HL-60 (cell line): Measurements from ENCODE around the gene PSMD2.

Source experiments
- DNase-seq, 2 experiments: peaks; one replicate each; pipeline ENCODE4 v3.0.0-alpha.2; 2010 to 2020; ENCODE audit warnings: low read depth in 1 of 2, low spot score in 1 of 2
- H3K27ac ChIP-seq: fragments of 250-450 bp; sonication (Bioruptor Pico); replicated peaks from 2 replicates; pipeline ENCODE4 v1.5.1; 2020; ENCODE audit warnings: mild to moderate bottlenecking, moderate library complexity
- H3K27me3 ChIP-seq: fragments of 250-450 bp; sonication (Bioruptor Pico); 2 replicates; pipeline ENCODE4 v1.5.1; 2021; ENCODE audit warnings: mild to moderate bottlenecking, moderate library complexity; ENCODE audit not compliant: insufficient read depth, poor library complexity, severe bottlenecking
- H3K4me3 ChIP-seq: replicated peaks from 2 replicates; pipeline ENCODE4 v1.5.1; 2011; ENCODE audit warnings: mild to moderate bottlenecking, control low read depth, low read length; ENCODE audit not compliant: insufficient read depth
- GABPA ChIP-seq: IDR thresholded peaks from 2 replicates; pipeline ENCODE4 v1.6.1; 2012; ENCODE audit warnings: low read depth
- POLR2AphosphoS5 ChIP-seq: IDR thresholded peaks from 2 replicates; pipeline ENCODE4 v1.6.1; 2012; ENCODE audit warnings: low read depth
- SPI1 ChIP-seq: IDR thresholded peaks from 2 replicates; pipeline ENCODE4 v1.6.1; 2012; ENCODE audit warnings: low read depth, mild to moderate bottlenecking, borderline replicate concordance
- TF ChIP-seq, protein P1 (sequence below): IDR thresholded peaks from one replicate; pipeline ENCODE4 v1.5.1; 2011; ENCODE audit warnings: low read length, control low read depth, inconsistent platforms; ENCODE audit not compliant: insufficient read depth
- TF ChIP-seq, protein P2 (sequence below): IDR thresholded peaks from 2 replicates; pipeline ENCODE4 v1.6.1; 2012; ENCODE audit warnings: low read depth; ENCODE audit not compliant: insufficient replicate concordance

The PSMD2 gene

DNA sequence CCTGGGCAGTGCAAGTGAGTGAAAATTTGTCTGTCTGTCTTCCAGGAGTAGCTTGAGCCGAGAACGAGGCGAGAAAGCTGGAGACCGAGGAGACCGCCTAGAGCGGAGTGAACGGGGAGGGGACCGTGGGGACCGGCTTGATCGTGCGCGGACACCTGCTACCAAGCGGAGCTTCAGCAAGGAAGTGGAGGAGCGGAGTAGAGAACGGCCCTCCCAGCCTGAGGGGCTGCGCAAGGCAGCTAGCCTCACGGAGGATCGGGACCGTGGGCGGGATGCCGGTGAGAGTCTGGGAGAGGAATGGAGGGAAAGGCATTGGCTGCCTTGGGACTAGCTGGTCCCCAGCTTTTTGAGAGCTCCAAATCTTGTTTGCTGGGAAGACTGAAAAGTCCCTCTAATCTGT, 28.1 kb downstream of the PSMD2 start:
- DNase-seq, result no peak
- H3K4me3 ChIP-seq, result no peak overlapping the region
- no peaks in the 10 kb centered on the region for H3K27me3 ChIP-seq
- TF ChIP-seq, protein P1, sequence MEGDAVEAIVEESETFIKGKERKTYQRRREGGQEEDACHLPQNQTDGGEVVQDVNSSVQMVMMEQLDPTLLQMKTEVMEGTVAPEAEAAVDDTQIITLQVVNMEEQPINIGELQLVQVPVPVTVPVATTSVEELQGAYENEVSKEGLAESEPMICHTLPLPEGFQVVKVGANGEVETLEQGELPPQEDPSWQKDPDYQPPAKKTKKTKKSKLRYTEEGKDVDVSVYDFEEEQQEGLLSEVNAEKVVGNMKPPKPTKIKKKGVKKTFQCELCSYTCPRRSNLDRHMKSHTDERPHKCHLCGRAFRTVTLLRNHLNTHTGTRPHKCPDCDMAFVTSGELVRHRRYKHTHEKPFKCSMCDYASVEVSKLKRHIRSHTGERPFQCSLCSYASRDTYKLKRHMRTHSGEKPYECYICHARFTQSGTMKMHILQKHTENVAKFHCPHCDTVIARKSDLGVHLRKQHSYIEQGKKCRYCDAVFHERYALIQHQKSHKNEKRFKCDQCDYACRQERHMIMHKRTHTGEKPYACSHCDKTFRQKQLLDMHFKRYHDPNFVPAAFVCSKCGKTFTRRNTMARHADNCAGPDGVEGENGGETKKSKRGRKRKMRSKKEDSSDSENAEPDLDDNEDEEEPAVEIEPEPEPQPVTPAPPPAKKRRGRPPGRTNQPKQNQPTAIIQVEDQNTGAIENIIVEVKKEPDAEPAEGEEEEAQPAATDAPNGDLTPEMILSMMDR, result no peak
- no peak for TF ChIP-seq POLR2AphosphoS5
- no peak for TF ChIP-seq SPI1
- TF ChIP-seq, protein P2, sequence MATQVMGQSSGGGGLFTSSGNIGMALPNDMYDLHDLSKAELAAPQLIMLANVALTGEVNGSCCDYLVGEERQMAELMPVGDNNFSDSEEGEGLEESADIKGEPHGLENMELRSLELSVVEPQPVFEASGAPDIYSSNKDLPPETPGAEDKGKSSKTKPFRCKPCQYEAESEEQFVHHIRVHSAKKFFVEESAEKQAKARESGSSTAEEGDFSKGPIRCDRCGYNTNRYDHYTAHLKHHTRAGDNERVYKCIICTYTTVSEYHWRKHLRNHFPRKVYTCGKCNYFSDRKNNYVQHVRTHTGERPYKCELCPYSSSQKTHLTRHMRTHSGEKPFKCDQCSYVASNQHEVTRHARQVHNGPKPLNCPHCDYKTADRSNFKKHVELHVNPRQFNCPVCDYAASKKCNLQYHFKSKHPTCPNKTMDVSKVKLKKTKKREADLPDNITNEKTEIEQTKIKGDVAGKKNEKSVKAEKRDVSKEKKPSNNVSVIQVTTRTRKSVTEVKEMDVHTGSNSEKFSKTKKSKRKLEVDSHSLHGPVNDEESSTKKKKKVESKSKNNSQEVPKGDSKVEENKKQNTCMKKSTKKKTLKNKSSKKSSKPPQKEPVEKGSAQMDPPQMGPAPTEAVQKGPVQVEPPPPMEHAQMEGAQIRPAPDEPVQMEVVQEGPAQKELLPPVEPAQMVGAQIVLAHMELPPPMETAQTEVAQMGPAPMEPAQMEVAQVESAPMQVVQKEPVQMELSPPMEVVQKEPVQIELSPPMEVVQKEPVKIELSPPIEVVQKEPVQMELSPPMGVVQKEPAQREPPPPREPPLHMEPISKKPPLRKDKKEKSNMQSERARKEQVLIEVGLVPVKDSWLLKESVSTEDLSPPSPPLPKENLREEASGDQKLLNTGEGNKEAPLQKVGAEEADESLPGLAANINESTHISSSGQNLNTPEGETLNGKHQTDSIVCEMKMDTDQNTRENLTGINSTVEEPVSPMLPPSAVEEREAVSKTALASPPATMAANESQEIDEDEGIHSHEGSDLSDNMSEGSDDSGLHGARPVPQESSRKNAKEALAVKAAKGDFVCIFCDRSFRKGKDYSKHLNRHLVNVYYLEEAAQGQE, result no peak
- TF ChIP-seq GABPA, result no peak
- no peak overlapping the region for H3K27ac ChIP-seq

DNA sequence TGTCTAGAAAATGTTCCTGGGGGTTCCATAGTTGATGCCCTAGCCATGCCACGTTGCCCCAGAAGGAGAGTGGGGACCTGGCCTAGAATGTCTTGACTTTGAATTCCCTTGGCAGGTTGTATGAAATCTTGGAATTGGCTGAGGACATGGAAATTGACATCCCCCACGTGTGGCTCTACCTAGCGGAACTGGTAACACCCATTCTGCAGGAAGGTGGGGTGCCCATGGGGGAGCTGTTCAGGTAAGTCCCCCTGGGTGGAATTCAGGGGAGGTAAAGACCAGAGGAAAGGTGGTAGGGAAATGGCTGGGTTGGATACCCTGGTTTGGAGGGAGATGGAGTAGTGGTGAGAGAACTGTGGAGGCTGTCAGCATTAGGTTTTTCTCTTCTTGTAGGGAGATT, 29.5 kb downstream of the PSMD2 start:
- Histone ChIP-seq H3K27me3 (no peaks in the 10 kb centered on the region), H3K4me3 (no peak overlapping the region), H3K27ac (no peak overlapping the region)
- DNase-seq, result no peak
- TF ChIP-seq, protein P1, result no peak
- TF ChIP-seq POLR2AphosphoS5, result no peak; the same call in 1 of the 2 replicates
- TF ChIP-seq, protein P2, result no peak
- TF ChIP-seq GABPA, result no peak
- TF ChIP-seq SPI1, result no peak

DNA sequence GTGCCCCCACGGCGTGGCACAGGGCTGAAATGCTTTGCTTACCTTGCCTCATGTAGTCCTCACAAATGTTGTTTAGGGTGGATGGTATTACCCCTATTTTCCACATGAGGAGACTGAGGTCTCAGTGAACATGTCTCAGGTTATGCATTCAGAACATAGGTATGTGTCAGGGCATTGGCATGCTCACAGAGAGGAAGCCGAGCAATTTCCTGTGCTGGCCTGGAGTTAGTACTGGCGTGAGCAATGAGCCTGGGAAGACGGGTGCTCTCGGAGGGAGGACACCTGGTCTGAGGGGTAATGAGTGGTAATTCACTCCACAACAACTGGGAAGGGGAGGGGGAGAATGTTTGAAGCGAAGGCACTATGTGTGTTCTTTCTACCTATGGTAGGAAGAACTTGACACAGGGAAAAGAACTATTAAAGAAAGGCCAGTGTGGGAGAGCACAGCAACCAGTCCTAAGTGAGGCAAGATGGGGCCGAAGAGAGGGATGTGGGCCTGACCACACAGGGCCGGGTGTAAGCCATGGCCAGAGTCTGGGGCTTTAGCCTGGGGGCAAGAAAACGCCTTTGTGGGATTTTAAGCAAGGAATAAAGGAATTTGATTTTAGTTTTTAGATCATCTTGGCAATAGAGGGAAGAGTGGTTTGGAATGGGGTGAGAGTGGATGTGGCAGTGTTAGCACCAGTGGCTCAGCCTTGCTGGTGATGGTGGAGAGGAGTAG, 33.5 kb downstream of the PSMD2 start:
- Histone ChIP-seq H3K4me3 (no peak overlapping the region), H3K27me3 (no peaks in the 10 kb centered on the region), H3K27ac (no peak overlapping the region)
- no peak for DNase-seq
- no peak for TF ChIP-seq SPI1

GRCh38 chr3:184333190-184333589, 34.1 kb downstream of the PSMD2 start:
- H3K27me3 ChIP-seq, result no peaks in the 10 kb centered on the region
- TF ChIP-seq SPI1 (no peak), POLR2AphosphoS5 (no peak), GABPA (no peak)
- TF ChIP-seq, protein P1, result no peak
- DNase-seq, result no peak
- H3K27ac ChIP-seq, result no peak overlapping the region
- H3K4me3 ChIP-seq, result no peak overlapping the region
